ENCODE measurements around the gene CR1L. TPM values are rescaled to one million over a fixed set of nuclear protein-coding genes. Genes with fewer than 3 reads are reported as not detected.
A peak's percentile ranks its signal among the peaks of the same experiment; 100 is the strongest.
"Not testable (repeated sequence)": the region's sequence is repeated elsewhere in the genome, so short reads cannot be mapped to it uniquely, and the experiment has no call there.

The CR1L gene
- total RNA-seq, 2 experiments from 2014 or later = not detected

DNA sequence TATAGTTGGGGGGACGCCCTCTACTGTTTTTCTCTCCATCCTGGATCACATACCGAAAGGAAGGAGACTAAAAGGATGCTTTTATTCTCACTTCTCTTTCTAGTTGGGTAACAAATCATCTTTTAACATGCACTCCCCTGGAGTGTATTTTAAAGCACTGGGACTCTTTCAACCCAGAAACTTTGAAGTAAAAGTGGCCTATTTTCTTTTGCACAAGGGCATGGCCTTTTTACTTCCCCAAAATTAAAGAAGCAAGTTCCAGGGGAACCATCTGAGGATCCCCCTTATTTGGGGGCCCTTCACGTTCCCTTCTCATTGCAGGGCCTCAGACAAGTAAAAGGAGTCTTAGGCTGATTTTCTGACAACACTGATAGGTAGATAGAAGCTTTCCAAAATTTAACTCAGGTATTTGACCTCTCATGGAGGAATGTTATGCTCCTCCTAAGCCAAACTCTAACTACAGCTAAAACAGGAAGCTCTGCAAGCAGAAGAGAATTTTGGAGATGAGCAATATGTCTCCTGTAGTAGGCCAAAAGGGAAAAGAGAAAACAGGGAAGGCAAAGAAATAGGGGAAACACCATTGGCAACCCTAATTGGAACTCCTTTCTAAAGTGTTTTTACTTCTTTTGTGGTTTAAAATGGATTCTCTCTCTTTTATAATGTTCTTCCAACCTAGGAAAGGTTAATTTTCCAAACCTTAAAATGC is 98.1 kb downstream of the CR1L start:
- H3K27ac Mint-ChIP-seq = no peak overlapping the region
- H3K27me3 Mint-ChIP-seq = no peaks in the 10 kb centered on the region
- H3K4me1 Mint-ChIP-seq = peaks cover 9% of the 10 kb centered on the region
- DNase-seq = no peak
- H3K9me3 Mint-ChIP-seq = no peaks in the 10 kb centered on the region
- H3K36me3 Mint-ChIP-seq = no peaks in the 10 kb centered on the region
- no peak overlapping the region for H3K4me3 Mint-ChIP-seq

DNA sequence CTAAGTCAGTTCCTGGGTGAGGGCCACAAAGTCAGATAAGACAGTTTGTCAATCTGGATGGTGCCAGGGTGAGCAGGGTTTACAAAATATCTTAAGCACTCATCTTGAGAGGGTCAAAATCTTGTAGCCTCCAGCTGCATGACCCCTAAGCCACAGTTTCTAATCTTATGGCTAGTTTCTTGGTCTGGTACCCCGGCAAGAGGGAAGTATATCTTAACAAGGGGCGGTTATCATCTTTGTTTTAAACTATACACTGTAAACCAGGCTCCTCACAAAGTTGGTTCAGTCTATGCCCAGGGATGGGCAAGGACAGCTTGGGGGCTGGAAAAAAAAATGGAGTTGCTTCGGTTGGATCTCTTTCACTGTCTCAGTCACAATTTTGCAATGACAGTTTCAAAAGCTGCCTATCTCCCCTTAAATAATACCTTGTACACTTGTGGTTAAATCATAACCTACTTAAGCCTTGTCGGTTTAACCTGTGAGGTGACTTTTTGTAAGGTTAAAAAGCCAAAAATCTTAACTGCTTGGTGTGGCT is 99.1 kb downstream of the CR1L start:
- Mint-ChIP-seq H3K27ac (no peak overlapping the region), H3K4me1 (peaks cover 11% of the 10 kb centered on the region), H3K9me3 (no peaks in the 10 kb centered on the region), H3K4me3 (no peak overlapping the region), H3K27me3 (no peaks in the 10 kb centered on the region), H3K36me3 (no peaks in the 10 kb centered on the region)
- no peak for DNase-seq

DNA sequence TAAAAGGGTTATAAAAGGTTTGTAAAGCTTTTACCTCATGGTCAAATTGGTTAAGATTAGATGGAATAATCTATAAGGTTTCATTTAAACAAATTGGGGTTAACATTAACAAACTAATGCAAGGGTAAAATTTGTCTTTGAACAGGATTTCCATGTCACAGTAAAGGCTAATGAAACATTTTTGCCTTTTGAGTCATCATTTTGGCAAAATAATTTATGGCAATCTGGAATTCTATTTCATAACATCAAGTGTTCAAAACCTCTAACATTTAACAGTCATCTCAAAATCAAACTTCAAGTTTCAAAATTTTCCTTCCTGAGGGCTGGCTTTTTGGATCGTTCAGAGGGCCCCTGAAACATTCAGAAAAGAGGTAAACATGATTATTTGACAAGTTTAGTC is 100.4 kb downstream of the CR1L start:
- H3K27me3 Mint-ChIP-seq = no peaks in the 10 kb centered on the region
- H3K36me3 Mint-ChIP-seq = no peaks in the 10 kb centered on the region
- peaks cover 19% of the 10 kb centered on the region for H3K4me1 Mint-ChIP-seq
- DNase-seq = no peak
- no peak overlapping the region for H3K4me3 Mint-ChIP-seq
- H3K27ac Mint-ChIP-seq = no peak overlapping the region
- no peaks in the 10 kb centered on the region for H3K9me3 Mint-ChIP-seq

DNA sequence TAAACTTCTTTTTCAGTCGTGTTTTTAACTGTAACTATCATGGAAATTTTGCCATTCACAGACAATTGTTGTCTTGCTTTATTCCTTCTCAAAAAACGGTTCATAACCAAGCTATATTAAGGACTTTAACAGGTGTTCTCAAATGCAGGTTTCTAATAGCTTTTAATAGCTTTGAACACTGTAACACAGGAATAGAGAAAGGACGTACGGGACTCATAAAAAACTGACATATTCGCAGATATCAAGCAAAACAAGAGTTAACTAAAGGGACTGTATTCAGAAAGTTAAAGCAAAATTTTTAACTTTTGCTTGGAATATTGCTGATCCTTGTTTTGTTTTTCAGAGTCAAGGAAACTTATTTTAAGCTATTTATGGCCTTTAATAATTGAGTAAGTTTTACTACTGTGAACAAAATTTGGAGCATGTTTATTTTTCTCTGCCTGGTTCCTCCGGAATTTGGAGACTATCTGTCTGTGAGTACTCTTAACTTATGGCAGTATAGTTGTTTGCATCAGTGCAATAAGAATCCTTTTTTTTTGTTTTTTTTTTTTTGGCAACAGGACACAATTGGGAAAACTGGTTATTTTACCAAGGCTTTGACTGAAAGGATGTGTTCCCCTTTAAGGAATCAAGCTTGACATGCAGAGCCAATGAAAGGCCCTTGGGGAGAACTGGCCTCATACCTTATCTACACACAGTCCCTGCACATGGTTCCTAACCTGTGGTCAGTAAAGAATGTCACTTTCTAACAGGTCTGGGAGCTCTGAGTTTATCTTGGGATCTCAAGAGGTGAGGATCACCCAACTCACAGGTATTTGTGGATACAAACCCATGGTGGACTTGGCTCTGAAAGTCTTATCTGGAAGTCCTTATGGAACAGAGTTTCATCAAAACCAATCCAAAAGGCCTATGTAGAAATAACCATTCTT is 101.2 kb downstream of the CR1L start:
- no peak overlapping the region for H3K4me3 Mint-ChIP-seq

DNA sequence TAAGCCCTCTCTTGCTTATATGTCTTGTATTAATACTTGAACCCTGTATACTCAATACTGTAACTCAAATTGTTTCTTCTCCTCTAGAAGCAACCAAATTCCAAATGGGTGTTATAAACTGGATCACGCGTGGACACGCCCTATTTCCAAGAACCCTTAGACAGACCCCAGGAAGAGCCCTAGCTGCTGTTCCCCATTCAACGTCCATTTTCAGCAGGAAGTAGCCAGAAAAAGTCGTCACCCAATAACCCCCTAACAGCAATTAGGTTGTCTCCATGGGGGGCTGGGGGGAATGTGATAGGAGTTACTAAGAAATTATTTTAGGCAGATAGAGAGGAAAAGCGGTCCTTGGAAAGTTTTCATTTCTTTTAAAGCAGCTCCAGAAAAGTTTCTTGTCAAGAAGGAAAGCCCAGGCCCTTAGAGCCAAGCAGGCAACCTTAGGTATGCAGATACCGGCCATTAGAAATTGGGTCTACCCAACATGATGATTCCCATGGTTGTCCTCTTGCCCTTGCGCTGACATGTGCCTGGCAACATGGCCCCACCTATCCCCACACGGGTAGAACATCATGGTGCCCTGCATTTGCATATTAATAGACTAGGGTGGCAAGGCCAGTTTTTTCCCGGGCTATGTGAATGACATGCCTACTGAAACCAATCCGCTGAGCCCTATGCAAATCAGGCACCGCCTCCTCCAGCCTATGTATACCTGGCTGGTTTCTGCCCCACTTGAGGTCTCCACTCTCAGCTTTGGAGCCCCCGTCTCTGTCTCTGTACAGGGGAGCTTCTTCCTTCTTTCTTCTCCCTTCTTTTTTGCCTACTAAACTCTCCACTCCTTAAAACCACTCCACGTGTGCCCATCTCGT is 102.9 kb downstream of the CR1L start:
- H3K27me3 Mint-ChIP-seq = no peaks in the 10 kb centered on the region
- DNase-seq = no peak
- no peak overlapping the region for H3K4me3 Mint-ChIP-seq
- no peaks in the 10 kb centered on the region for H3K9me3 Mint-ChIP-seq
- peaks cover 31% of the 10 kb centered on the region for H3K4me1 Mint-ChIP-seq
- H3K36me3 Mint-ChIP-seq = peaks cover 7% of the 10 kb centered on the region
- no peak overlapping the region for H3K27ac Mint-ChIP-seq

More for the DNA sequence above, 101.2 kb downstream of the CR1L start:
- DNase-seq = no peak
- no peak overlapping the region for H3K27ac Mint-ChIP-seq
- H3K27me3 Mint-ChIP-seq = no peaks in the 10 kb centered on the region
- no peaks in the 10 kb centered on the region for H3K9me3 Mint-ChIP-seq
- H3K4me1 Mint-ChIP-seq = peaks cover 26% of the 10 kb centered on the region
- no peaks in the 10 kb centered on the region for H3K36me3 Mint-ChIP-seq

DNA sequence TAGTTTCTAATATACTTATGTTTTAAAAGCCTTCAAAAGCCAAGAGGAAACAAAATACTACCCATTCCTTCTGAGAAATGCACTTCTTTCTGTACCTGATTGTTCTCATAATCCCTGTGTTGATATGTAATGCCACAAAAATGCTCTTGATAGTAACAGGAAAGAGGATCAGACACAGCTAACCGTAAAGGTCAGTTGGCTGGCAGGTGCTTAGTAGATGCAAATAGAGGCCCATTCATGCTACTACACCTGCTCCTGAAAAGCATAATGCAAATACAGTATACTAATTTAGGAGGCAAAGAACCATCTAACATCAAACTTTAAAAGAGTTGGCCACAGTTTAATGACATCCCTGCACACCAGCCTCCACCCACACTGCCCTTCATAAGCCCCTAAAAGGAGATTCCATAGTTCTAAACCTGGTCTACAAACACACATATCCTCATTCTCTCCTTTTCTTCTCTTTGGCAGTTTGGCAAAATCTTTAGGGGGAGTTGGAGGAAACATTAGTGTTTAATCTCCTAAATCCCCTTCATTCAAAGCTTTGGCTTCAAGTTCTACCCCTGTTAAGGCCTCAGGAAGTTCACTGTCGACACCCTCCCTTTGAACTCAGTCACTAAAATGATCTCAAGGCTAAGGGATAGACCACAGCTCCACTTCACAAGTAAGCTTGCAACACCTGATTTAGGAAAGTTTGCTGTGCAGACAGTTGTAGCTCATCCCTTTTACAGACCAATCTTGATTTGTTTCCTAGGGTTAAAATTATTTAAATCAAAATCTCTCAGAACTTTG is 104.0 kb downstream of the CR1L start:
- no peak for DNase-seq
- peak overlapping the region; percentile 3 for H3K4me3 Mint-ChIP-seq
- H3K27me3 Mint-ChIP-seq = no peaks in the 10 kb centered on the region
- H3K36me3 Mint-ChIP-seq = peaks cover 9% of the 10 kb centered on the region
- H3K4me1 Mint-ChIP-seq = peaks cover 37% of the 10 kb centered on the region
- peak overlapping the region; percentile 56 for H3K27ac Mint-ChIP-seq
- H3K9me3 Mint-ChIP-seq = no peaks in the 10 kb centered on the region

DNA sequence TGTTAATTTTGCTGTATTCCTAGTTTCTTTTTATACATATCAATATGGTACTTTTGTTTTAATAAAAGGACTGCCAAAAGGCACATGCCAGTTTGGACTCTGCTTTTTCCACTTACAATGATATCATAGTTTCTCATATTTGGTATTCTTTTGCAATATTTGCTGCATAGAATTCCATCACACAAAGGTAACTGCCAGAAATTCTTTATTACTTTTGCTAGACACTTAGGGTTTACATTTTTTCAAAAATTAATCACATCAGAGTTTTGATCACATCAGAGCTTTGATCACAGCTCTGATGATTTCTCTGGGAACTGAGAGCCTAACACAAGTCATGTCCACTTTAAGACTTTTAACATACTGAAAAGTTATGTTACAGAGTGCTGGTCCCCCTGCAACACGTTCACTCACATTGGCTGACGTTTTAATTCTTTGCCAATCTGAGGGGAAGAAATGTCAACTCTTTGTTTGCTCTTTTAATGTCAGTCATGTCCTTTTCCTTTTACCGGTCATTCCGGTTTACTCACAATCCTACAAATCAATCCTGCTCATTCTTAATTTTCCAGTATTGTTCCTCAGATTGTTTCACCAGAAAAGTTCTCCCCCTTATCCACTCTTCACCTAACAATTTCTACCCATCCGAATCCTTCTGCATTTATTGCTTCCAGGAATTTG is 105.8 kb downstream of the CR1L start:
- H3K27me3 Mint-ChIP-seq = no peaks in the 10 kb centered on the region
- H3K4me3 Mint-ChIP-seq = peak overlapping the region; percentile 99

DNA sequence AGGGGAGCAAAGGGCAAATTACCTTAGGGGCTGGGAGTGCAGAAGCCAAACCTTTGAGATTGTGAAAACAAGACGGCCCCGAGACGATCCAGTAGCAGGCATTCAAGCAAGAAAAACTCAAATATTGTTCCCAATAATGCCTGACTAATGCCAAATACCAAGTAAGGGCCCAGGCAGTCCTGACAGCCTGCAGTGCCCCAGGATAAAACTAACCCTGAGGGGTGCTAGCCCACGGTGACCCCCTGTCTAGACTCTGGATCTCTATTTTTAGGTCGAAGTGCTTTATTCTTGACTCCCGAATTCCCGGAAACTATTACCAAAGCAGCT is 106.5 kb downstream of the CR1L start:
- DNase-seq, H3K9me3 Mint-ChIP-seq, H3K27me3 Mint-ChIP-seq: not testable (repeated sequence)
- Mint-ChIP-seq H3K4me3 (peak overlapping the region; percentile 99), H3K27ac (peak overlapping the region; percentile 98), H3K36me3 (peaks cover 12% of the 10 kb centered on the region), H3K4me1 (peaks cover 59% of the 10 kb centered on the region)

More for the DNA sequence above, 105.8 kb downstream of the CR1L start:
- no peak for DNase-seq
- H3K27ac Mint-ChIP-seq = peak overlapping the region; percentile 98
- no peaks in the 10 kb centered on the region for H3K9me3 Mint-ChIP-seq
- H3K36me3 Mint-ChIP-seq = peaks cover 10% of the 10 kb centered on the region
- peaks cover 52% of the 10 kb centered on the region for H3K4me1 Mint-ChIP-seq

DNA sequence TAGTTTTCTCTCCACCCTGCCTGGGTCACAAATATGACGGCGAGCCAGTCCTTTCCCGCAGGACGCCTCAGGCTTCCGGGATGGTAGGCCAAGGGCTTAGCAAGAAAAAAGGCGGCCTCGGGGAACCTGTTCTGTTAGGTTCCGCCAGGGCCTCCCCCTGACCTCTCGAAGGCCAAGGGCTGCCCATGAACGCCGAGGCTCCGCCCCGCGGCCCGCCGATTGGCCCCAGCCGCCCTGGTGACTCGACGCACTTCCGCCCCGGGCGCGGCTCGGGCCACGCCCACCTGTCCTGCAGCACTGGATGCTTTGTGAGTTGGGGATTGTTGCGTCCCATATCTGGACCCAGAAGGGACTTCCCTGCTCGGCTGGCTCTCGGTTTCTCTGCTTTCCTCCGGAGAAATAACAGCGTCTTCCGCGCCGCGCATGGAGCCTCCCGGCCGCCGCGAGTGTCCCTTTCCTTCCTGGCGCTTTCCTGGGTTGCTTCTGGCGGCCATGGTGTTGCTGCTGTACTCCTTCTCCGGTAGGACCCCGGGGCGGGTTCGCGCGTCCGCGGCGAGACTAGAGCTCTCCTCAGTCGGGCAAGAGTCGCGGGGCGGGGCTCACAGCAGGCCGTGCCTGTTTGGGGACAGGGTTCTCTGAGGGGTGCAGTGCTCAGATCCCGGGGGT is 107.0 kb downstream of the CR1L start, which contains the start of gene CD46:
Gene CD46, plus strand, starts transcription at position 265 of the 666 bp plus-strand sequence. Its CDS starts 159 bp downstream, at position 424.
- no peaks in the 10 kb centered on the region for H3K27me3 Mint-ChIP-seq
- DNase-seq = peak; percentile 96
- H3K9me3 Mint-ChIP-seq = no peaks in the 10 kb centered on the region
- peaks cover 64% of the 10 kb centered on the region for H3K4me1 Mint-ChIP-seq
- peaks cover 15% of the 10 kb centered on the region for H3K36me3 Mint-ChIP-seq
- H3K4me3 Mint-ChIP-seq = peak within 1 kb of the TSS; percentile 99
- peak within 1 kb of the TSS; percentile 98 for H3K27ac Mint-ChIP-seq

DNA sequence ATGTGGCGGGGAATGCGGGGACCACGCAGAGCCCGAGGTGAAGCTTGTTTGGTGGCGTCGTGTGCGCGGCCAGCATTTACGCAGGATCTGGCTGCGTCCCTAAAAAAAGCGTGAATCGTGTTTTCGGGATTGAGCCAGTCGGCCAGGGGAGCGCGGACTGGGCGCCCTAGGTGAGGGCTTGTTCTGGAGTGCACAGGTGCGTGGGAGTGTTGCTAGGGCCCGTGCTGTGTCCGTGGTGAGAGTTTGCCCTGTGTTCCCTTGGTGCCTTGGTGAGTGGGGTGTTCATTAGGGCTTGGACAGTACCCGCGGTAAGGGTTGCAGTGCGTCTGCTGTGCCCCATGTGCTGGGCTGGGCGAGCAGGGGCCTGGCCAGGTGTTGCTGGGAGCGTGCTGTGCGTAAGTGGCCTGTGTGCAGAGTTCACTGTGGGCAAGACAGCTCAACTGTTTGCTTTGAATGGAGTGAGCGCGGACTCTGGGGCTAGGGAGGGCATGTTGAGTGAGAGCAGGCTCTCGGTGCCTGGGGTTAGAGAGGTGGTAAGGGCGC is 107.6 kb downstream of the CR1L start:
- no peaks in the 10 kb centered on the region for H3K9me3 Mint-ChIP-seq
- peak overlapping the region; percentile 98 for H3K27ac Mint-ChIP-seq
- H3K4me1 Mint-ChIP-seq = peaks cover 65% of the 10 kb centered on the region
- no peaks in the 10 kb centered on the region for H3K27me3 Mint-ChIP-seq
- peaks cover 17% of the 10 kb centered on the region for H3K36me3 Mint-ChIP-seq
- DNase-seq = peak; percentile 50
- peak overlapping the region; percentile 99 for H3K4me3 Mint-ChIP-seq

DNA sequence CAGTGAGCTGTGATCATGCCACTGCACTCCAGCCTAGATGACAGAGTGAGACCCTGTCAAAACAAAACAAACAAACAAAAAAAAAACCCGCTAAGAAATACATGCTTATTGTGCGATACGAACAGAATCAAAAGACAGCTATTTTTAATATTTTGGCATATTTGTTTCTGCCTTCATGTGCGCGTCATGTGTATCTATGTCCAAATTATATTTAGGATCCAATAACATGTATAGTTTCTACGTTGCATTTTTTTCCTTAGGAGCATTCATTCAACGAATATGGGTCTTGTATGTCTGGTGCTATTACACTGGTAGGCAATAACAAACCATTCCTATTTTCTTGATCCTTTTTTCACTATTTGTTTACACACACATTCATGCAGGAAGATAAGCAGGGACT is 108.7 kb downstream of the CR1L start:
- H3K4me1 Mint-ChIP-seq = peaks cover 64% of the 10 kb centered on the region
- H3K9me3 Mint-ChIP-seq = no peaks in the 10 kb centered on the region
- H3K27me3 Mint-ChIP-seq = no peaks in the 10 kb centered on the region
- no peak overlapping the region for H3K27ac Mint-ChIP-seq
- DNase-seq = no peak
- H3K4me3 Mint-ChIP-seq = peak overlapping the region; percentile 99
- peaks cover 22% of the 10 kb centered on the region for H3K36me3 Mint-ChIP-seq

DNA sequence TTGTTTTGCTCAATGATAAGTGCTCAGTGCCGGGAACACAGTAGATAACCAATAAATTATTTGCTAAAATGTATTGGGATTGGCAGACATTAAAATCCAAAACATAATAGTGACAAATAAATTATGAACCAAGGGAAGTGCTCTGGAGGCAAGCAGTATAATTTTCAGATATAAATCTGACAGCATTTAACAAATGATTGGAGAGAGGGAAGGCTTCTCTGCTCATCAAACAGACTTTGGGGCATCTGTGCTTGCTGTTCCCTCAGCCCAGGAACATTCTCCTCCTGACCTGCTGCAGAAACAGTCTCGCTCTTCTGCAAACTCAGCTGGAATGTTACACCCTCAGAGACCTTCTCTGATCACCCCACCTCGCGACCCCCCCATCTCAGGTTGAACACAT is 109.1 kb downstream of the CR1L start:
- no peaks in the 10 kb centered on the region for H3K9me3 Mint-ChIP-seq
- H3K4me3 Mint-ChIP-seq = peak overlapping the region; percentile 23
- H3K27ac Mint-ChIP-seq = no peak overlapping the region

More for the DNA sequence above, 109.1 kb downstream of the CR1L start:
- no peak for DNase-seq
- Mint-ChIP-seq H3K36me3 (peaks cover 22% of the 10 kb centered on the region), H3K4me1 (peaks cover 60% of the 10 kb centered on the region), H3K27me3 (no peaks in the 10 kb centered on the region)

All from activated naive CD8-positive, alpha-beta T cell treated with anti-CD3 and anti-CD28 coated beads for 36 hours (primary cell).